GM19372 (cell line): Measurements from ENCODE around the gene CTDSPL.

Experiments used
- ATAC-seq: cut with Tn5 transposase; IDR thresholded peaks from one replicate; pipeline ENCODE4 v1.9.1; 2021; ENCODE audit warnings: mild to moderate bottlenecking, low read depth, moderate library complexity; ENCODE audit not compliant: unreplicated experiment

The CTDSPL gene

GRCh38 chr3:37852771-37853170 lies 8.9 kb upstream of the CTDSPL start:
- ATAC-seq, result no peak

- ATAC-seq, result no peak
Measured at GRCh38 chr3:37853691-37854413, 7.8 kb upstream of the CTDSPL start.

DNA sequence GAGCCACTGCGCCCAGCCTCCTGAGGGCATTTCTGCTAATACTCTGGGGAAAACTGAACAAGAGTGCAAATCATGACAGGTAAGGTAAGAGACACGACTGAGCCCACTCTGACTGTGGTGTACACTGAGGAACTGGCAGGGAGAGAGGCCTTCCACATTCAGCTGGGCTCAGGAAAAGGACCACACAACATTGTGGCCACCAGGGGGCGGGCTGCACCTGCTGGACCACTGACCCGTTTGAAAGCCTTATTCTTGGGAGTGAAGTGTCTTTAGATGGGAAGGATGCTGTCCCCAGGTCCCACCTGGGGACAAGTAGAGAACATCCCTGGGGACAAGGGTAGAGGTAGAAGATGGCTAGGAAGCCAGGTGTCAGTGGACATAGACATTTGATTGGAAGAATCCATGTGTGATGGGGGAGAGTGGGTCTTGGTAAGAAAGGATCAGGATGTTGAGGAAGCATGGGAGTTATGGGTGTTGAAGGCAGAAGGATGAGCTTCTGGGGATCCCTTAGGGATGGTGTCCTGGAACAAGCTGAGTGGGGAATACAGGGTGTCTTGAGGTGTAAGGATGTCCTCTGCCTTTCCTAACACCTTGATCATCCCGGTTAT lies 6.2 kb upstream of the CTDSPL start:
- ATAC-seq, result no peak

- no peak for ATAC-seq
Measured at GRCh38 chr3:37856381-37856780, 5.3 kb upstream of the CTDSPL start.

DNA sequence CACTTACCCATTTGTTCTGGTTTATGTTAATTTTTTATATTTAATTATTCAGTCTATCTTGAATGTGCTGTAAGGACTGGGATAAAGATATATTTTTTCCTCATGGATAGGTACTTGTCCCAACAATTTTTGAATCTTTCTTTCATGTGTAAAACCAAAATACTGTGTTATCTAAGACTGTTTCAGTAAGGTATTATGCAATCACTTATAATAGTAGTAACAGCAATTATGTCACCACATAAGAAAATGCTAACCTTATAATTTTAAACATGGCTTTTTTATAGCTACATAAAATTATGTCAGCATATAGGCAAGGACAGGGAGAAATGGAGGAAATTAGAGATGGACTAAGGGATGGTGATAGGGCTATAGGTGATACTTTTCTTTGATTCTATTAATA lies 2.9 kb upstream of the CTDSPL start:
- ATAC-seq, result no peak

- ATAC-seq, result no peak
Measured at GRCh38 chr3:37859354-37859753, 2.3 kb upstream of the CTDSPL start.

- ATAC-seq, result no peak
Measured at GRCh38 chr3:37859908-37860199, 1.8 kb upstream of the CTDSPL start.

DNA sequence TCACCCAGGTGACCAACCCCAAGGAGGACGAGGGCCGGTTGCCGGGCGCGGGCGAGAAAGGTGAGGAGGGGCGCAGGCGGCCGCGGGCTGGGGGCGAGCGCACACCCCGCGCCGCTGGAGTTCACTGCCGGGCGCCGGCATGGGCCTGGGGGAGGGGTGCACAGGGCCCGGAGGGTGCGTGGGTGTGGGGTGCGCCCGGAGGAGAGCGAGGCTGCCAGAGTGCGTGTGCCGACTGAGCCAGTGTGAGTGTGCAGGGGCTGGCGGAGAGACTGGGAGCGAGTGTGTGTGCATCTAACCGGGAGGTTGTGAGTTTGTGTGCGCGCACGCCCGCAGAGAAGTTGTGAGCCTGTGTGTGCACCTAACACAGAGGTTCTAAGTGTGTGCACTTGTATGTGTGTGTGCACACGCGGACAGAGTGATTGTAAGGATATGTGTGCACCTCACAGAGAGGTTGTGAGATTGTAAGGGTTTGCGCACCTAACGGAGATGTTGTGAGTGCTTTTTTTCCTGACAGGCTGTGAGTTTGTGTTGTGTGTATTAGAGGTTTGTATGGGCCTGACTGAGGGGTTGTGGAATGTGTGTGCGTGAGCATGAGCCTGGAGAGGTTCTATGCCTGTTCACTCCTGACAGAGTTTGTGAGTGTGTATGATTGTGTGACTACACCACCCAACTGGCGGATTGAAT lies 681 bp downstream of the CTDSPL start:
- ATAC-seq, result no peak

GRCh38 chr3:37862903-37863815 lies 1.5 kb downstream of the CTDSPL start:
- no peak for ATAC-seq

GRCh38 chr3:37863949-37864822 lies 2.5 kb downstream of the CTDSPL start:
- no peak for ATAC-seq

DNA sequence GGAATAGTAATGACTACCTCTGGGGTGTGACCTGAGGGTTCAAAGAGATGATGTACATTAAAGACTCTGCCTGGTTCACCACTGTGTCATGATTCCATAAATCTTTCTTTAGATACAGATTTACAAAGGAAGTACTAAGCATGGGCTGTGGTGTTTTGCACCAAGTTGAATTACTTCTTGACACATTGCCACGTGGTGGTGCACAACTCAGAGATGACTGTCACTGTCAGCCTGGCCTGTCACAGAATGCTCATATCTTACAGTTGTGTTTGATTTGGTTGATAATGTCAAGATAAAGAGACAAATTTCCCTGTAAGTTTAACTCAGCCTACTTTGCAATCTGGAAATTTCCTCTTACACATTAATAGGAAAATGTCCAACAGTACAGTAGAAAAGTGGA lies 3.2 kb downstream of the CTDSPL start:
- ATAC-seq, result no peak

GRCh38 chr3:37867144-37867543 lies 5.5 kb downstream of the CTDSPL start:
- ATAC-seq, result no peak

DNA sequence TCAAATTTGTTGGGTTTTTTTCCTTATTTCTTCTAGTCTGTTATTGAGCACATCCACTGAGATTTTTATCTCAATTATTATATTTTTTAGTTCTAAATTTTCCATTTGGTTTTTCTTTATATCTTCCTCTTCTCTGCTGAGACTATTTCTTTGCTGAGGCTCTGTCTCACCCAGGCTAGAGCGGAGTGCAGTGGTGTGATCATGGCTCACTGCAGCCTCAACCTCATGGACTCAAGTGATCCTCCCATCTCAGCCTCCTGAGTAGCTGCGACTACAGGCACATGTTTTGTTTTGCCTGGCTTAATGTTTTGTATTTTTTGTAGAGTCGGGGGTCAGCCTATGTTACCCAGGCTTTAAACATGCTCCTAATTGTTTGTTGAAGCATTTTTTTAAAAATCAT lies 10.2 kb downstream of the CTDSPL start:
- no peak for ATAC-seq

- no peak for ATAC-seq
Measured at GRCh38 chr3:37872413-37873160, 10.9 kb downstream of the CTDSPL start.

DNA sequence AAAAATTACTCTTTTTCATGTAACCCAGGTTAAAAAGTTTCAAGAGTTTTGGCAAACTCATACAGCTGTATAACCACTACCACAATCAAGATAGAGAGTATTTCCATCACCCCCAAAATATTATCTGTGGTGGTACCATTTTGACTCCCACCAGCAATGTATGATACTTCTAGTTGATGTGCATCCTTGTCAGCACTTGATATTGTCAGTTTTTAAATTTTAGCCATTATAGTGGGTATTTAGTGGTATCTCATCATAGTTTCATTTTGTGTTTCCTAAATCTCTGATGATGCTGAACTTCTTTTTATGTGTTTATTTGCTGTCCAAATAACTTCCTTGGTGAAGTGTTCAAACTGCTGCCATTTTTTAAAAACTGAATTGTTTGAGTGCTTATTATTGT lies 14.6 kb downstream of the CTDSPL start:
- no peak for ATAC-seq

DNA sequence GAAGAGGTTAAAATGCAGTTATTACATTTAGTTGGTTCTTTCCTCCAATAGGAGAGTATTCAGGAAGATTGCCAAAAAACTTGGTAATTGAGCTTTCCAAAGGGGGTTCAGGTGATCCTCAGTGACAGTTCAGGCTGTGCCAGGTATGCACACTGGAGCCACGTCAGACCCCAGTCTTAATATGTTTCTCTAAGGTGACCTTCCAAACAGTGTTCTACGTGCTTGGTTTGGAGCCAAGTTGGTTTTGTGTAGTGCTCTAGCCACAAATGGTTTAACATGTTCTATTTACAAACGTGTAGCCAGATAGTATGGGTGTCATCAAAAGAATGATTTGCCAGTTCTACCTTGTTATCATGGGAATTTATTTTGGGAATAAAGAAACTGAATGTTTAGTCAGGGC lies 21.0 kb downstream of the CTDSPL start:
- ATAC-seq, result no peak

DNA sequence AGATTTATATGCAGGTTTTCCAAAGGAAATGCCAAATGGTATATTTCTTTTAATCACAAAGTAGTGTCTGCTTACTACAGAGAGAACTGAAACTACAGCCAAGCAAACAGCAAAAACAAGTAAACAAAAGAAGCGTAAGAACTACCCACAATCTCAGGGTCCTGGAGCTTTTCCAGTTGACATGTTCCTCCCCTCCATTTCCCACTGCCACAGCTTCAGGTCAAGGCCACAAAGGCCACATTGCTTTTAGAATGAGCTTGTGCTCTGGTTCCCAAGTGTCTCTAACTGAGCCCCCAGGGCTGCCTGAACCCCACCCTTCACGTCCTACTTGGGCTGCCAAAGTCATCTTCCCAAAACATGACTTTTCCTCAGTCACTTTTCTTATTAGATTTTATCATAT lies 24.1 kb downstream of the CTDSPL start:
- ATAC-seq, result no peak

DNA sequence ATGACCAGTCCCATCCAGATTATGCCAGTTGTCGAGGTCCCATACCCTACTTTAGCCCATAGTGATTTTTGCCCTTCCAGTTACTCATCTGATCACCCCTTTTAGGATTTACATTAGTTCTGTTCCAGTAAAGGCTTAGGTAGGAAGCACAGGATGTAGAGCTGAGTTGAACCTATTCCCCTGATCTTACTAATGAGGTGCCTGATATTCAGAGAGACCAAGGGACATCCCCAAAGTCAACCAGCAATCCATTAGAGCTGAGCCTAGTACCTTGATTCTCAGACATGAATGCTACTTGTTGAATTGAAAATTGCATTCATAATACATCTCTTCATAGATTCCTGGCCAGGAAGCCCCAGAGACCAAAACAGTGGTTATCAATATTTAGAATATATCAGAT lies 24.7 kb downstream of the CTDSPL start:
- no peak for ATAC-seq

DNA sequence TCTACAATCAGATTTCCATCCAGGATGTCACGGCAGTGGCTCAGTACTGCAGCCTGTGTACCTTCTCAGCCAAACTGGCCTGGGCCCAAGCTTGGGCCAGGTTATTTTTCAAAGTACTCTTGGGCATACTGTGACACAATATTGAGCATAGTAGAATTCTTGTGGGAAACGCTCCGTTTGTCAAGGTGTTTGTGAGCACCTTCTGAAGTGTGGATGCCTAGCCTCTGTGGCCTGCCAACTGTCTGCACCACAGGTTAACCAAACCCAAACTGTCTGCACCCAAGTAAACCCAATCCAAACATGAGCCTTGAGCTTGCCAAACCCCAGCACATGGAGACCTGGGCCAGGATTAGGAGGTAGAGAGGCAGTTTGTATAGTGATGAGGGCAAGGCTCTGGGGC lies 25.4 kb downstream of the CTDSPL start:
- no peak for ATAC-seq
